ENCODE data around the gene HOXA6. TPM values are rescaled to one million over a fixed set of nuclear protein-coding genes. Genes with fewer than 3 reads are reported as not detected.
A peak's percentile ranks its signal among the peaks of the same experiment; 100 is the strongest.

HOXA6 gene
- polyA plus RNA-seq, 2 of the 4 experiments (the other 2 are of a cell fraction), result 0.90 to 2.1 TPM

DNA sequence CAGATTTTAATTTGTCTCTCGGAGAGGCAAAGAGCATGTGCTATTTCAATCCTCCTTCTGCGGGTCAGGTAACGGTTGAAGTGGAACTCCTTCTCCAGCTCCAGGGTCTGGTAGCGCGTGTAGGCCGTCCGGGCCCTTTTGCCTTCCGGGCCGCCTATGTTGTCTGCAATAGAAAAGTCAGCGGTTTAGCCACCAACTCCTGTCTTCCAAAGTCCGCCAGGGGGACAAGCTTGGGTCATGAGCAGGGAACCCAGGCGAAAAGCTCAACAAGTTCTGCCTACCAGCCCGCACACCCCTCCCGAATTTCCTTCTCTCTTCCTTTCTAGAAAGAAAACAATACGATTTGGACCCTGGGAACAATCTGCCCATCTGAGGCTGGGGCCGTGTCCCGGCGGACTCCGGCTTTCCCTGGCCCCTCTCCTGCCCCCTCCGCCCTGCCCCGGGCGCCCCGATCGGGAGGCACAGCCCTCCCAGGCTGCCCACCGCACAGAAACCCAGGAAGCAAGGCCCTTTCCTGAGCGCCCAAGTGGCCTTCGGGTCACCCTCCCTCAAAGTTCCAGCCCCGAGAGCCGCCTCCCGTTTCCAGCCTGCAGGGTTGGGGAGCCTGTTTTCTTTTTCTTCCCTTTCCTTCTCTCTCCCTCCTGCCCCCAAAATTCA is 5.5 kb downstream of the HOXA6 start (continued):
- TF ChIP-seq JUNB (IDR thresholded peaks at IDR 0.05) (no peak), ESRRA (IDR thresholded peaks at IDR 0.05; ENCODE audit: borderline replicate concordance, low read length) (no peak), HEYL (CRISPR knock-in tag; IDR thresholded peaks at IDR 0.05) (no peak), TFCP2L1 (CRISPR knock-in tag; IDR thresholded peaks at IDR 0.05) (no peak), RNF2 (IDR thresholded peaks at IDR 0.05; ENCODE audit: borderline replicate concordance, low read depth) (no peak), NR3C1 (IDR thresholded peaks at IDR 0.05) (no peak)
- TF ChIP-seq, protein P1, sequence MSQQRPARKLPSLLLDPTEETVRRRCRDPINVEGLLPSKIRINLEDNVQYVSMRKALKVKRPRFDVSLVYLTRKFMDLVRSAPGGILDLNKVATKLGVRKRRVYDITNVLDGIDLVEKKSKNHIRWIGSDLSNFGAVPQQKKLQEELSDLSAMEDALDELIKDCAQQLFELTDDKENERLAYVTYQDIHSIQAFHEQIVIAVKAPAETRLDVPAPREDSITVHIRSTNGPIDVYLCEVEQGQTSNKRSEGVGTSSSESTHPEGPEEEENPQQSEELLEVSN (IDR thresholded peaks at IDR 0.05; ENCODE audit: borderline replicate concordance, low read depth), result no peak

DNA sequence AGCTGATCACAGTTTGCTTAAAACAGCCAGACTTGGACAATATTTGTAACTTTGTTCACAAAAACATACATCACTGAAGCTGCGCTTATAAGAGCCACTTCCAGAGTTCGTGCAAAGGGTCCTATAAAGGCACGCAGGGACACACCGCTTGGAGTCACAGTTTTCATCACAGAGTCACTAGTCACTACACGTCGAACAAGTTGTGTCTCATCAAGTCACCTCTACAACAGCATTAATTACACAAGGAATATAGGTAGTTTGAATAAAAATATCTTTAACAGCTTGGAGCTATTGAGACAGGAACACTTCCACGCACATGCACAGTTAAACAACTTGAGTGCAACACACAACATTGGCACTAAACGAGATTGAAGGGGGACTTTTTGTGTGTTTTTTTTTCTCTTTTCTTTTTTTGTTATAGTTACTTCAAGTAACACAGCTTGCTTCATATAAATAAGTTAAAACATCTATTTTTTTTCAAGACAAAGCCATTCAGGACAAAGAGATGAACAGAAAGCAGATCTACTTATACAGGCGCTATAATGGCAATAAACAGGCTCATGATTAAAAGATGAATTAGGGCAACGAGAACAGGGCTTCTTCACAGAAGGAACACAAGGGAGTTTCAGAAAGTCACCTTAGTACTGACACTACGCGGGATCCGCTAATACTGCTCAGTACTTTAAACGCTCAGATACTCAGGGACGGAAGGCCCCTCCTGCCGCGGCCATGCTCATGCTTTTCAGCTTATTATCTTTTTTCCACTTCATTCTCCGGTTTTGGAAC is 6.2 kb downstream of the HOXA6 start:
- FAIRE-seq (no peak), DNase-seq (ENCODE audit: low read depth in 1 of 2, low spot score in 1 of 2) (no peak), ATAC-seq (no peak)
- 94% methylated on average over 18 of the region's 18 CpGs for WGBS (ENCODE audit: missing lambda C conversion rate)
- peaks cover 22% of the 10 kb centered on the region for H3K4me1 ChIP-seq
- no peak for TF ChIP-seq FOSL2 (IDR thresholded peaks at IDR 0.05)
- no peak for TF ChIP-seq FOSL2 (CRISPR knock-in tag; IDR thresholded peaks at IDR 0.05)
- TF ChIP-seq ZSCAN20 (CRISPR knock-in tag; IDR thresholded peaks at IDR 0.05), result no peak
- TF ChIP-seq ZC3H11A (IDR thresholded peaks at IDR 0.05), result no peak
- TF ChIP-seq RNF2 (IDR thresholded peaks at IDR 0.05; ENCODE audit: borderline replicate concordance, low read depth), result no peak
- no peak for TF ChIP-seq RARB (CRISPR knock-in tag; IDR thresholded peaks at IDR 0.05)
- no peak for TF ChIP-seq HMGXB4 (CRISPR knock-in tag; IDR thresholded peaks at IDR 0.05; ENCODE audit: borderline replicate concordance)
- TF ChIP-seq MAZ (IDR thresholded peaks at IDR 0.05; ENCODE audit: borderline replicate concordance, low read depth, low read length), result no peak
- TF ChIP-seq, protein P2, sequence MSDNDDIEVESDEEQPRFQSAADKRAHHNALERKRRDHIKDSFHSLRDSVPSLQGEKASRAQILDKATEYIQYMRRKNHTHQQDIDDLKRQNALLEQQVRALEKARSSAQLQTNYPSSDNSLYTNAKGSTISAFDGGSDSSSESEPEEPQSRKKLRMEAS (IDR thresholded peaks at IDR 0.05), result no peak
- no peak for TF ChIP-seq FOSB (CRISPR knock-in tag; IDR thresholded peaks at IDR 0.05)
- TF ChIP-seq RFX5 (IDR thresholded peaks at IDR 0.05), result no peak
- no peak for TF ChIP-seq ZFP36 (IDR thresholded peaks at IDR 0.05; ENCODE audit: borderline replicate concordance, partially characterized antibody)
- no peak for TF ChIP-seq CBX8 (IDR thresholded peaks at IDR 0.05)
- TF ChIP-seq CBX2 (IDR thresholded peaks at IDR 0.05; ENCODE audit: borderline replicate concordance, low read depth), result no peak
- TF ChIP-seq MAFK (IDR thresholded peaks at IDR 0.05; ENCODE audit: partially characterized antibody), result no peak
- TF ChIP-seq ZNF302 (CRISPR knock-in tag; IDR thresholded peaks at IDR 0.05), result no peak
- TF ChIP-seq POLR2AphosphoS2 (conservative IDR thresholded peaks at IDR 0.05; ENCODE audit: low read length), result no peak
- no peak for TF ChIP-seq MYC (IDR thresholded peaks at IDR 0.05; ENCODE audit: borderline replicate concordance, low read length)
- CTCF ChIA-PET, result interaction anchor here (0.6 to 11.1 kb wide), 13 partner anchors 10 to 772 kb away, joined by 3 to 160 read pairs (median 14); partner anchors contain the start of genes HOXA3, HOXA4 and HOXA9
- H3K27ac ChIP-seq, result peak overlapping the region; percentile 79 to 93
- H3K4me3 ChIP-seq, result peak overlapping the region; percentile 72
- POLR2A ChIA-PET, result interaction anchor here (0.6 to 2.3 kb wide), 6 partner anchors 15 to 948 kb away, joined by 3 to 12 read pairs (median 4); partner anchors contain the start of genes HOXA7 and SKAP2
- H3K9me3 ChIP-seq, result no peaks in the 10 kb centered on the region
- peak overlapping the region; percentile 87 for H3K4me2 ChIP-seq
